ENCODE measurements around the gene NPNT.

Gene NPNT

DNA sequence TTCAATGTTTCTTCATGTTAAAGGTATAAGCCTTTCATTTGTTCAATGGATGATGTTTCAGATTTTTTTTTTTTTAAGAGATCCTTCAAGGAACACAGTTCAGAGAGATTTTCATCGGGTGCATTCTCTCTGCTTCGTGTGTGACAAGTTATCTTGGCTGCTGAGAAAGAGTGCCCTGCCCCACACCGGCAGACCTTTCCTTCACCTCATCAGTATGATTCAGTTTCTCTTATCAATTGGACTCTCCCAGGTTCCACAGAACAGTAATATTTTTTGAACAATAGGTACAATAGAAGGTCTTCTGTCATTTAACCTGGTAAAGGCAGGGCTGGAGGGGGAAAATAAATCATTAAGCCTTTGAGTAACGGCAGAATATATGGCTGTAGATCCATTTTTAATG is 75.8 kb downstream of the NPNT start:
- no peak for DNase-seq

DNA sequence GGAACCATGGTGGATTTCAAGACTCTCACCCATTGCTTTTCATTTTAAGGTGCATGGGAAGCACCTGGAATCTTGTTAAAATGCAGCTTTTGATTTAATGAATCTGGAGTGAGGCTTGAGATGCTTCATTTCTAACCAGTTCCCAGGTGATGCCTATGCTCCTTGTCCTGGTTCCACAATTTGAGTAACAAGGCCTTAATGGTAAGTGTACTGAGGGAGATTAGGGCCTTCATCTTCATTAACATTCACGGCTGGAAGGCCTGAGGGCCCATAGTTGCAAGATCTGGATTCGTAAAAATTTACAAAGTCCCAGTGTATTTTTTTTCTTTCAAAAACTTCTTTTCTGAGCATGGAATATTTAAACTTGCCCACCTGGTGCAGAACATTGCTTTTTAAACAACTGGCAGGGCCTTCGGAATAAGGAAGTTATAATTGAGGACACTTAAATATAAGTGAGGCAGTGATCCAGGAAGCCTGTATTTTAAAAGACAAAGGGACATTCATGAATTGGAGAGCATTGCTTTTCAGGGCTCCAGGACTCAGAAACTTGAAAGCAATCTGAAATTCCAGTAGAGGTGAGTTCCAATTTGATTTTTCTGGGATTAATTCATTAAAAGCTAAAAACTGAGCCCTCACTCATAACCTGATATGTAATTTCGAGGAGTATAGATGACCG is 77.8 kb downstream of the NPNT start:
- no peak for DNase-seq

DNA sequence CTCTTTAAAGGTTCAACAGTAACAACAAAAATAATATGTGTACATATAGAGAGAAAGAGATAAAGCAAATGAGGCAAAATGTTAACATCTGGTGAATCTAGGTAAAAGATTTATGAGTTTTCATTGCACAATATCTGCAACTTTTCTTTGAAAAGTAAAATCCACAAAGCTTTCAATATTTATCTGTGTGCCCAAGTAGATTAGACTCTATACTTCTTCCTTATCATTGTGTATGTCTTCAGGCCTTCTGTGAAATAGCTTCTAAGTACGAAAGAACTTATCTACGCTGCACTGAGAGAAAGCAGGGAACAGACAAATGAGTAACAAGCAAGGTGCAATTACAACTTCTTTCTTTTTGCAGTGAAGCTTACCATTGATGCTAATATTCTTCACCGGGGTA is 81.6 kb downstream of the NPNT start:
- DNase-seq, result no peak

DNA sequence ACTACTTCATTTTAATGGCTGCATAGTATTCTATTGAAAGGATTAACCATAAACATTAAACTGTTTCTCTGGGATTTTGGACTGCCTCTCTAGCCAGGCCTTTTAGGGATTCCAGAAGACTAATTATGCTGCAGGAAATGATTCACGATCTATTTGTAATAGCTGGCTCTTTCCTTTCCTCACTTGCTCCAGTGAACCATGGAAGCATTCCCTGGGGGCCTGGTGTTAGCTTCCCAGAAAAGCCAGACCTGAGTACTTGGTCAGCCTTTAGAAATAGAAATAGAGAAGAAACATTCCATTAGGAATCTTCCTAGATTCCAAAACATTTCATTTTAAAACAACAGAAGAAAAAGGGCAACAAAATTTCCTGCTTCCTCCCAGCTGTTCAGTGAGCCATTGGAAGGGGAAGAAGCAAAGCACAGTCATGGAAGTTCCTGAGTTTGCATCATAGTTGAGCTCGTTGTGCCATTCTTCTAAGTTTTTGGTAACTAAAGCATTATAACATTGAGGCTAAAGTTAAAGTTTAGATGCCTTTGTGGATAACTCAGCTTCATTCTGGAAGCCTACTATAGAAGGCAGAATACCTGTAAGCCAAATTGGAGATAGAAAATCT is 83.5 kb downstream of the NPNT start:
- DNase-seq, result no peak

DNA sequence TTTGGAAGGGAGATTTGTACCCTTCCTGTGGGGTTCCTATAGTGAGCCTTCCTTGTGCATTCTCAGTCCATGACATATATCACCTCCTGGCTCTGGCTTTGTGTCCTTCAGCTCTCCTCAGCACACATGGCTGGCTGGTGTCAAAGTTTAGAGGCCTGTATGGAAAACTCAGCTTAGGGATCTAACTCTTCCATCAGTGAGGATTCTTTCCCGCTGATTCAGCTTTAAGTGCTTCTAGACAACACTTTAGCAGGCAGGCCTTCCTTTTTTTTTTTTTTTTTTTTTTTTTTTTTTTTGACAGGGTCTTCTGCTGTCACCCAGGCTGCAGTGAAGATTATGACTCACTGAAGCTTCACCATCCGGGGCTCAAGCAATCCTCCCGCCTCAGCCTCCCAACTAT is 84.2 kb downstream of the NPNT start:
- no peak for DNase-seq

DNA sequence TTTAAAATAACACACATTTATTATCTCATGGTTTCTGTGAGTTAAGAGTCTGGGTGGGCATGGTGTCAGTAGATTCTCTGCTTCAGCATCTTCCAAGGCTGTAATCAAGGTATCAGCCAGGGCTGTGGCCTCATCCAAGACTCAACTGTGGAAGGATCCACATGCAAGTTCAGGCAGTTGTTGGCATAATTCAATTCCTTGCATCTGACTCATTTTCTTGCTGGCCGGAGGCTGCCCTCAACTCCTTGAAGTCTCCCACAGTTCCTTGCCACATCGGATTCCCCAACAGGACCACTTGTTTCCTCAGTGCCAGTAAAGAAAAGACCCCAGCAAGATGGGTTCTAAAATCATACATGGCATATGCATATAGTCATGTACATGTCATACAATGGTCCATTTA is 93.4 kb downstream of the NPNT start:
- DNase-seq, result no peak

DNA sequence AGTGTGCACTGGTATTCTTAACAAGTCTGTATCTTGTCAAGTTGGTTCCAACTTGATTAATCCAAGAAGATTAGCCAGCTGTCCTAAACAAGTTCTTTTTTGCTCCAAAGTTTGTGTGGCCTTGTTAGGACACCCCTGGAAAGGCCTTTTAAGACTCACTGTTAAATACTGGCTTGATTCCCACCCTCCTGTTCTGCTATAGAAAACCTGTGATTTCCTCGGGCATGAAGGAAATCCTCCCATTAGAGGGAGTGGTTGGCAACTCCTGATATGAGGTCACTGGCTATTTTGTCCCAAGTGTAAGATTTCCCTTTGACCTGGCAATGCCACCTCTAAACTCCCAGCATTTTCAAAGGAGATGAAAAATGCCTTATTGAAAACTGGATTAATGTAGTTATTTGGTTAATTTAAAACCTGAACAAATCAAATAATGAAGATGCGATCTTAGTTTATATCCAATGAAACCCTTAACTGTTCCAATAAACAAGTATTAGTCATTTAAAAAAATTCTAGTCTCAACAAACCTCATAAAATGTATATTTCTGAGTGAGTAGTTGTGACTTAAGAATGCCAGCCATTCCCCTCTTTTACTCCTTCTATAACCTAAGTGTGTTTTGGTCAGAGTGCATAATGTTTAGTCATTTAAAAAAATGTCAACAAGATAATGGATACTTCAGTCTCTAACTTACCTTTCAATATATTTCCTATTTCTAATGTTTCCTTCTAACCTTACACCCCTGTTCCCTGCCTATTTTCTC is 94.4 kb downstream of the NPNT start:
- DNase-seq, result no peak

DNA sequence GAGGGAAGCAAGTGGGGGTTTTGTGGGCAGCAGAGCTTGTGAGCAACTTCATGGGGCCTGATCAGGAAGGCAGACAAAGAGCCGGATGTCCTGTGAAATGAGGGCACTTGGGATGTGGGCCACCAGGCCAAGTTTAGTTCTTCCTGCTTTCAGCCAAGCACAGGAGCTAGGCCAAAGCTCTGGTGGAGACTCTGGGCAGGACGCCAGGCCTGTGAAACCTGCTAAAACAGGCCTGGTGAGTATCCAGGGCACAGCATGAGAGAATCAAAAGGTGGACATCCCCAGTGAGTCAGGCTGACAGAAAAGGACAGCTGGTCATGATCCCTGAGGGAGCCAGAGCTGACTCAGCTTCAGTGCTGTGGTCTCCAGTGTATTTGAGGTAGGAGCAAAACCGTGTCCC is 95.7 kb downstream of the NPNT start:
- no peak for DNase-seq

DNA sequence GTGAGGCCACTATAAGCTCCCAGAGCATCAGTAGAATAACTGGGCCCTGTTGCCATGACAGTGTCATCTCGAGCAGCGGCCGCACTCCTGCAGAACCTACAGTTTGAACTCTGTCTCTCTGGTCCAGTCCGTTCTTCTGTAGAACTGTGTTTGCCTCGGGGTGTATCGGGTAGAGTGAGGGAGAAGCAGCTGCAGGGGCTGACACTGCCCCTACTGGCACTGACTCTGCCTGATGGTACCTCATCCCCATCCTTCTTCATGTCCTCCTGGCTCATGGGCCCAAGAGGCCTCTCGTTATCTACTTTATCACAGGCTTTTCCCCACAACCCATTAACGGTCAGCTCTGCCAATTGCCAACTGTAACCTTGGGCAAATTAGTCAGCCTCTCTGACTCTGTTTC is 96.5 kb downstream of the NPNT start:
- DNase-seq, result no peak

DNA sequence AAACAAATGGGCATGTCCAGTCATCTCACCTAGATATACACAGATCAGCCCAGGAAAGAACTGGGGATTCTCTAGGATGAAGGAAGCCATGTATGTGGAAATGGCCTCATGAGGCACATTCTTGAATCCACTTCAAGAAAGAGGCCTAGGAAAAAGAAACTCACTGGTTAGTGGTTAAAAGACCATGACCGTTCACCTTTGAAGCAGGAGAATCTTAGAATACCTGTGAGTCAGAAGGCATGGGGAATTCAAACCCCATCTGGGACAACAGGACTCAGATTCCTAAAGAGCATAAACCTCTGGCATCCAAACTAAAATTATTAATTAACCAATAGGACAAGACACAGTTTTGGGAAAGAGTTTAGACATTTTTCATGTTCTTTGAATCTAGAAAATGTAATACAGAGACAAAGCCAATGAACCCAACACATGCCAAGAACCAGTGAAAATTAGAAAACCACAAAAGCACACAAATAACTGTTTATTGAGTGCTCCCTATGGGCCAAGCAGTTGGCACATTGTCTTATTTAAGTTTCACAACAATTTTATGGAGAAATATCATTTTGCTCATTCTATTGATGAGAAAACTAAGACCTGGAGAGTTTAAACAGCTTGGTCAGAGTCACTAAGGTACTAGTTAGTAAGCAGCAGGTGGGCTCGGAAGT is 97.5 kb downstream of the NPNT start:
- DNase-seq, result no peak

DNA sequence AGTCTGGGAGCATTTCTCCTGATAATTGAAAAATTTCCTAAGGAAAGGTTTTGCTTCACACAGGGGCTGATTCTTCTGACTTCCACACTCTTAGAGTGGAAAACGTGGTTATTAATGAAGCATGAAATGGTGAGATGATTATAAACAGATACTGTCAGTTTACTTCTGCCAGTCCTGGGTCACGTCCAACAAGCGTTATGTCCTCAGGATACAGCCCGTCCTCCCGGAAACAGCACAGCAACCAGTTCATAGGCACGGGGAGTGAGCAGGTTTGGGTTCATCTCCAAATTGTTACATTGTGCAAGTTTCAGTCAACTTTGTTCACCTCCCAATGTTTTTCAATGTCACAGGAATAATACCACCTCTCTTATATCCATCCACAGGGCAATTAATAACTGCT is 98.8 kb downstream of the NPNT start:
- no peak for DNase-seq

DNA sequence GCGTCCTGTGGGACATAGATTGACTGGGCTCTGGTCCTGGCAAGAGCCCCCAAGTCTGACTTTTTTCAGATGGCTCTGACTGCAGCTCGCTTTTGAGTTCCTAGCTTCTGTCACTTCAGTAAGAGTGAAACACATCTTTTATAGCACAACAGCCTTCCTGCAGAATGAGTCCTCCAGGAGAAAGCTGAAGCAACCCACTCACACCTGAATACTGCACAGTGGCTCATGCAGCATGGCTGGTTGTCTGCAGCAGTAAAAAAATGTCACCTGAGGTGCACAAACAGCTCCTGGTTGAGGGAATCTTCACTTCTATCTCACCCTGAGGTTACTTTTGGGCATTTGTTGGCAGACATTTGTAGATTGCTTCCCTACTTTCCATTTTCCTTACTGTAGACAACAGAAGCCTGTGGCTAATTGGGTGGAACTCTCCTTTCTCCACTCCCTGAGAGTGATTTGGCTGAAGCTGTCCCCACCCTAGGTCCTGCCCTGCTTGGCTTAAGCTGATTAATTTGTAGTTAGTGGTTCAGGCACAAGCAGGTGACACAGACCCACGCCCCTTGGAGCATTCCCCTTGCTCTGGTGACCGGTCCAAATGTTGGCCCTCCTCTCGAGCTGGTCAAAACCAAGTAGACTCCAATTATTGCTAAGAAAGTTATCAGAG is 99.7 kb downstream of the NPNT start:
- no peak for DNase-seq

DNA sequence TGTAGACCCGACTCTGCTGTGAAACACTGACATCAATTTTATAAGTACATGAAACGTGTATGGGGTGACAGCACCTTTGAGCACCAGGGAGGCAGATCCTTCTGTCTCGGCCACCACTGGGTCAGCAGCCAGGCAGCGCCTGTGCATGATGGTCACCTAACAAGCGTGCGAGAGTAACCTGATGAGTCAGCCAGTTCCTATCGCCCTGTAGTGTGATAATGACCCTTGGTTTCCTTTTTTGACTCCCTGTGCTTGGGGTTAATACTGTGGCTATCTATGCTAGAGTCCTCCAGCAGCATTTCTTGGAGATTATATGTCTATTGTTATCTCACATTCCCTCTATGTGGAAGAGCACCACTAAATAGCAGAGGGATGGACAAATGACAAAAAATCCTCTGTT is 101.6 kb downstream of the NPNT start:
- no peak for DNase-seq

DNA sequence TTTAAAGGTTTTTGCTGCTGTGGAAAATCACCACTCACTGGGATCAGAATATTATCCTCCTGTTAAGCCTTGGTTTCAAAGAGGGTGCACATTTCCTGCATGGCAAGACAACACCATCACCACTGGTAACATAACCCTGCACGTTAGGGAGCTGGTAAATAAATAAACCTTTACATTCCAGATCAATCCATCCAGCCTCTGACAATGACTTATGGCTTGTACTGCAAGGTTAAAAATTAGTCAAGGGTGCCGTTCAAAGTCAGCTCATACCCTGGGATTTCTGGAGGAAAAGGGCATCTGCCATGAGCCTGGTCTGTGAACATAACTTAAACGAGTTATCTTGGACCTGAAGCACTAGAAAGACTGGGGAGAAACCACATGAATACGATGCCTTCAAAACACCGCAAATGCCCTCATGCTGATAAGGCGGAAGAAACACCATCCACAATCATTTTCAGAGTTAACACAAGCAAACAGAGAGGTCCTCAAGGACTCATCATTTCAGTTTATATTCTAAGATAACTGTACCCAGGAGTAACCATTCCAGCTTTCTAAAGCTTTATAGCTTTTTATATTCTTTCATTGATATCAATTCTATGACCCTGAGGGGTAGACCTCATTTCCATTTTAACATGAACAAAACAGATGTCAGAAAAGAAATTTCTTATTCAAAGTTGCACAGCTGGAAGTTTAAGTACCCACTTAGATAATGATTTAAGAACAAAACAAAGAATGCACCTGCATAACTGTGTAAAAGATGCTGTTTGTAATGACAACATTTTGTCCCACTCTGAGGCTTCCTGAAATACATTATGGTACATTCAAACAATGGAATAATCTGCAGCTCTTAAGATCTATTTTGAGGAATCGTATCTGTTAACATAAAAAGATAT is 103.1 kb downstream of the NPNT start:
- no peak for DNase-seq

DNA sequence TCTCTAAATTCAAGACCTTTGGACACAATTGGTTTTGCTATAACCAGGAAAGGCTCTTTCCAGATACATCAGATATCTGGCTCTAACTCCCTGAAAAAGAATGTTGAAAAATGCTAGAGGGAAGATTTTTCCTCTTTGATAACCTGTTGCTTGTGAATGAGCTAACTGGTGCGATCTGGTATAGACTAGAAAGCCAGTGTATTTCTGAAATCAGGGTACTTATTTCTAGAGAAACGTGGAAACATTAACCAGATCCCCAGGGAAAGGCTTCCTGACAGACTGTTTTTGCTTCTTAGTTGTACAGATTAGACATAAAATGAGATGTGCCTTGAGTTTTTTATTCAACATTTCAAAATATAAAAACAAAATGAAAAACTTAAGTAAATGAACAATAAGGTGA is 107.7 kb downstream of the NPNT start:
- no peak for DNase-seq

DNA sequence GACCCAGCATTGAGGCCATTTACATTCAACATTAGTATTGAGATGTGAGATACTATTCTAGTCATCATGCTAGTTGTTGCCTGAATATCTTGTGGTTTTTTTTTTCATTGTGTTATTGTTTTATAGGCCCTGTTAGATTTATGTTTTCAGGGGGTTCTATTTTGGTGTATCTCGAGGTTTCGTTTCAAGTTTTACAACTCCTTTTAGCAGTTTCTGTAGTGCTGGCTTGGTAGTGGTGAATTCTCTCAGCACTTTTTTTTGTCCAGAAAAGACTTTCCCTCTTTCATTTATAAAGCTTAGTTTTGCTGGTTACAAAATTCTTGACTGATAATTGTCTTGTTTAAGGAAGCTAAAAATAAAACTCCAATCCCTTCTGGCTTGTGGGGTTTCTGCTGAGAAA is 115.5 kb downstream of the NPNT start:
- DNase-seq, result no peak

DNA sequence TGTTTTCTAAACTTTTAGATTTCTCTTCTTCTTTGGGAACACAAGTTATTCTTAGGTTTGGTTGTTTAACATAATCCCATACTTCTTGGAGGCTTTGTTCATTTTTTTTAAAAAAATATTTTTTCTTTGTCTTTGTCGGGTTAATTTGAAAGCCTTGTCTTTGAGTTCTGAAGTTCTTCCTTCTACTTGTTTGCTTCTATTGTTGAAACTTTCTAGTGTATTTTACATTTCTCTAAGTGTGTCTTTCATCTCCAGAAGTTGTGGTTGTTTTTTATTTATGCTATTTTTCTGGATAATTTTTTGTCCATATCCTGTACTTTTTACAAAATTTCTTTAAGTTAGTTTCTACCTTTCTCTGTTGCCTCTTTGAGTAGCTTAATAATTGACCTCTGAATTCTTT is 116.1 kb downstream of the NPNT start:
- DNase-seq, result no peak

DNA sequence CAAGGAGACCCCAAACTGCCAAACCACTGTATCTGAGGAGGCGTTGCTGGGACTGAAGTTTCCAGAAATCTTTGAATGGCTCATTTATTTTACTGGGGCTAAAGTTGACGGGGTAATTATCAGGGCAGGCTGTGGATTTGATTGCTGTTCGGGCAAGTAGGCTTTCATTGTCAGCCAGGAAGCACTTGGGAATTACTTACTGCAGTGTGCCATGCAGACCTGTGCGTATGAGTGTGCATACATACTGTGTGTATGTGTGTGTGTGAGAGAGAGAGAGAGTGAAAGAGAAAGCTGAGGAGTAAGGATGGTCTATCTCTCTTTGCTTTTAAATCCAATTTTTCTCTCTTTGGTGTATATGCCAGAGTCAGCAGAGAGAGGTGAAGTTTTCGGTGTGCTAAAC is 122.7 kb downstream of the NPNT start:
- no peak for DNase-seq

DNA sequence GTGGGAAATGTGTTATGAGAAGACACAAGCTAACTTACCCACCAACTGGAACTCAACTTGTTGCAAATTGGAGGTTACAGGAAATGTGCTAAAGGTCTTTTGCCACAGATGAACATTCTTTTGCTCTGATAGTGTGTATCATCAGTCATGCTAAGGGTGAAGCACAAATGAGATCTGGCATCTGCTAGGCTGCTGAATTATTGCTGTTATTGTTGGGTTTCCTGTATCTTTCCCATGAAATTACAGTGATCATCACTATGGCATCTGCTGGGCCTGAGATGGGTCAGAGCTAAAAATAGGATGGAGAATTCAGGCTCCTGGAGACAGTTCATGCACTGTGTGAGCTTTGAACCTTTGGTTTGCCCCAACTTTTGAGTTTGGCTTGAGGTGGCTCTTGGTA is 124.5 kb downstream of the NPNT start:
- DNase-seq, result no peak

Data from SHP77 treated with DMSO at 0.1 percent for 48 hours (cell line).